Psoas muscle (tissue), 8 donors: ENCODE results near the gene THBS2. TPM values are rescaled to one million over a fixed set of nuclear protein-coding genes. Genes with fewer than 3 reads are reported as not detected.
"Not testable (repeated sequence)": the region's sequence is repeated elsewhere in the genome, so short reads cannot be mapped to it uniquely, and the experiment has no call there.

Source experiments
- ATAC-seq, 4 donors: fragments of 200-7000 bp; cut with Tn5 transposase; one replicate each; pipeline ENCODE4 v1.9.1; 2020; ENCODE audit warnings: moderate library complexity in 3 of 4, mild to moderate bottlenecking in 2 of 4
- DNase-seq, 2 donors: peaks; one replicate each; pipeline ENCODE4 v3.0.0-alpha.2; 2020
- H3K27ac ChIP-seq: fragments of 200-600 bp; one replicate; pipeline ENCODE4 v1.8.0; 2022
- H3K27me3 ChIP-seq, 3 donors: fragments of 200-600 bp in 1 of 3; one replicate each; pipeline versions ENCODE4 v1.6.1 to v1.8.0; 2013 to 2022; ENCODE audit warnings: low read length in 2 of 3, mild to moderate bottlenecking in 2 of 3, moderate library complexity in 1 of 3; ENCODE audit not compliant: insufficient read depth in 3 of 3
- H3K36me3 ChIP-seq, 2 donors: fragments of 200-600 bp in 1 of 2; one replicate each; pipeline versions ENCODE4 v1.6.1 to v1.8.0; 2013 to 2022; ENCODE audit warnings: low read depth in 1 of 2, mild to moderate bottlenecking in 1 of 2, moderate library complexity in 1 of 2; ENCODE audit not compliant: insufficient read depth in 1 of 2
- H3K4me1 ChIP-seq: fragments of 200-600 bp; one replicate; pipeline ENCODE4 v1.8.0; 2022
- H3K4me3 ChIP-seq: fragments of 200-600 bp; one replicate; pipeline ENCODE4 v1.8.0; 2022; ENCODE audit warnings: mild to moderate bottlenecking
- H3K9me3 ChIP-seq: fragments of 200-600 bp; one replicate; pipeline ENCODE4 v1.8.0; 2022
- CTCF ChIP-seq: fragments of 200-600 bp; IDR thresholded peaks from one replicate; pipeline ENCODE4 v1.8.0; 2022; ENCODE audit warnings: antibody characterized with exemption
- WGBS, 3 donors: extraction: QIAGEN DNeasy Blood & Tissue Kit; methylation state at CpG; one replicate each; pipeline versions ENCODE4 v1.1.6 to v1.1.7; 2013; 5-methylcytosine and 5-hydroxymethylcytosine counted together
- intact Hi-C, 2 donors: fragments of 100-400 bp; cut with DNase I; formaldehyde crosslinking; loops; one replicate each; pipeline versions ENCODE4 v1.11.0 to v1.14.2; 2022
- polyA plus RNA-seq, 3 donors: library from polyadenylated mRNA; stranded (reverse); fragments of 200-250 nt; gene quantifications; one replicate each; pipeline ENCODE4 v1.2.3, GENCODE V29; 2013
- total RNA-seq, 4 donors: library from RNA; stranded (reverse); fragmentation: NEBNext Ultra II Directional in 2 of 4; extraction: Animal tissue kit (Norgen Biotek cat#: 25700) in 2 of 4; gene quantifications; one replicate each; pipeline versions ENCODE4 v1.2.1 to v1.2.4, GENCODE V29; 2021 to 2023
- donor health status: healthy with polysubstance abuse.
- donor health status: DM: no; HTN: no; CAD: no; lungs with moderate emphysema.
- donor health status: Bipolar disorder and iron deficiency.
- donor health status: healthy.
- donor health status: DM: yes; HTN: yes; CAD: no.
- donor health status: DM: no; HTN: no; CAD: no.
- donor health status: DM: no; HTN: no; CAD: no.
- donor health status: DM: yes; HTN: yes; CAD: no.

Gene THBS2
- total and polyA plus RNA-seq, 7 donors, result 0.49 to 9.4 (median 1.6) TPM

- H3K27ac ChIP-seq, result no peak overlapping the region
- peaks cover 3% of the 10 kb centered on the region for H3K4me1 ChIP-seq
- TF ChIP-seq CTCF, result no peak
- H3K4me3 ChIP-seq, result no peak overlapping the region
- 72 to 76% (median 76%) methylated on average over 14 of the region's 14 CpGs for WGBS, 3 donors
- H3K27me3 ChIP-seq, result no peaks in the 10 kb centered on the region
- no peaks in the 10 kb centered on the region for H3K9me3 ChIP-seq
- intact Hi-C loops, result no loop called here
- DNase-seq (no peak), ATAC-seq (no peak)
- H3K36me3 ChIP-seq, result peaks cover 0 to 13% of the 10 kb centered on the region in 2 donors
Measured at GRCh38 chr6:169216830-169217229, 36.8 kb downstream of the THBS2 start.

DNA sequence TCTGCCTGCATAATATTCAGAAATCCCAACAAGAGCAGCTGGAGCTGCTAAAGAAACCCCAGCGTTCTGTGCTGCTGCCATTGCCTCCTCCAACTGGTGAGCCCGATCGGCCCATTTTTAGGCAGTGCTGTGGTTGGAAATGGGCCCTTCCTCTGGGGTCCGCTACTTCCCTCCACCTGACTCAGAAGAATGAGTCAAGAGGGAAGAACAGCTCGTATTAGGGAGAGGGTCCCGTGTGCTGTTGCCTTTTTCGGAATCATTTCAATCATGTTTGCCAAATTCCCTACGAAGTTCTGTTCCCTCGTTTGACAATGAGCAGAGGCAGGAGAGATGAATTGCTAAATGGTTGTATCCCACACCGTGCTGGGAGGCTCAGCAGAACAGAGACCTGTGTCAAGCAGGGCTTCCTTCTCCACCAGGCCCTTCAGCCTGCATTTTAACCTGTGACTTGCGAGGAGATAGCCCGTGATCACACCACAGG is 38.4 kb downstream of the THBS2 start:
- intact Hi-C loops, result no loop called here
- Histone ChIP-seq H3K27ac (peak overlapping the region; percentile 58), H3K9me3 (no peaks in the 10 kb centered on the region), H3K4me1 (peaks cover 3% of the 10 kb centered on the region), H3K4me3 (no peak overlapping the region), H3K36me3 (peaks cover 0 to 13% of the 10 kb centered on the region in 2 donors), H3K27me3 (no peaks in the 10 kb centered on the region)
- 55 to 64% (median 62%) methylated on average over 12 of the region's 12 CpGs for WGBS, 3 donors
- no peak for TF ChIP-seq CTCF
- DNase-seq (no peak), ATAC-seq (no peak)

GRCh38 chr6:169214789-169215188 is 38.9 kb downstream of the THBS2 start:
- intact Hi-C loops, DNase-seq, H3K4me3 ChIP-seq, H3K9me3 ChIP-seq, H3K27me3 ChIP-seq, H3K27ac ChIP-seq, H3K4me1 ChIP-seq: not testable (repeated sequence)
- WGBS, 3 donors, result 28 to 43% (median 31%) methylated on average over 3 of the region's 3 CpGs
- ATAC-seq, result peak; percentile 14 to 53 (median 30)
- peaks cover 0 to 13% of the 10 kb centered on the region in 2 donors for H3K36me3 ChIP-seq

GRCh38 chr6:169213814-169214520 is 39.7 kb downstream of the THBS2 start:
- DNase-seq, result no peak
- Histone ChIP-seq H3K27me3 (no peaks in the 10 kb centered on the region), H3K4me1 (peaks cover 3% of the 10 kb centered on the region), H3K36me3 (peaks cover 0 to 13% of the 10 kb centered on the region in 2 donors), H3K4me3 (peak overlapping the region; percentile 71), H3K9me3 (no peaks in the 10 kb centered on the region), H3K27ac (peak overlapping the region; percentile 76)
- 91 to 96% (median 93%) methylated on average over 27 of the region's 27 CpGs for WGBS, 3 donors
- TF ChIP-seq CTCF, result no peak
- ATAC-seq, result peak in 3 of 4 donors; percentile 16 to 23 (median 21)
- intact Hi-C loops, result no loop called here

DNA sequence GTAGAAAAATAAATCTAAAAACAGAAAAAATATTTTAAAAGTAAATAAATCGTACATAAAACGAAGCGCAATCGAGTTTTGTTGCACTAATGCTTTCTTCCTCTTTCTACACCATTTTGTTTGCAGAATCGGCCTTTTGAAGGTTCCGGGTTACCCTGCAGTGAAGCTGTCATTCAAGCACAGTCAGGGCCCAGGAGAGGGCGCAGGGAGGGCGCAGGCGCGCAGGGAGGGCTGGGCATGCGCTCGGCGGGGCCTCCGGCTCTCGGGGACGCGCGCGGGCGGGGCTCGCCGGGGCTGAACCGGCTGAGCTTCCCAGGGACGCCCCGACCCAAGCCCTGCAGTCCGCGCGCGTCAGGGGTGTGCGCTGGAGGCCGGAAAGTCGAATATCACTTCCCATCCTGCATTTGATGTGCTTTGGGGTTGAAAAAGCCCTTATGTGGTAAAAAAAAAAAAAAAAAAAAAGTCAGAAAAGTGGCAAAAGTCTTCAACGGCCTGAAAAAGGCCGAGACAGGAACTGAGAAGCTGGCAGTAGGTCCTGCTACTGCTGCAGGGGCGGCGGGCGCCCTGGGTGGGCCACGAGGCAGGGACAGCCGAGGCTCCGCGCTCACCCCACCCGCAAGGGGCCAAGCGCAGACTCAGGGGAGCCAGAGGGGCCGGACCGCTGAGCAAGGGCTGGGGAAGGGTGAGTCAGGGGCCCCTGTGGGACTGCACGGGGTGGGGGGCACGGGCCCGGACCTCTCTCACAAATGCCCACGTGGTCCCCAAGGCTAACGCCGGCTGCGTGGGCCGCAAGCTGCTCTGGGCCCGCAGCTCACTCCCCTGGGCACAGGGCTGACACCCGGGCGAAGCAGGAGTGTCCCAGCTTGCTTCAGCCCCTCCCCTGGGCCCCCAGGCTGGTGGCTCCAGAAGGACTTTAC is 40.5 kb downstream of the THBS2 start:
- intact Hi-C loops, result no loop called here
- DNase-seq, result peak; percentile 93 to 94
- peak; percentile 41 for TF ChIP-seq CTCF

More for the DNA sequence above, 40.5 kb downstream of the THBS2 start:
- H3K27me3 ChIP-seq, result no peaks in the 10 kb centered on the region
- peaks cover 0 to 13% of the 10 kb centered on the region in 2 donors for H3K36me3 ChIP-seq
- peak; percentile 98 to 100 (median 98) for ATAC-seq
- H3K27ac ChIP-seq, result peak overlapping the region; percentile 76
- peaks cover 3% of the 10 kb centered on the region for H3K4me1 ChIP-seq
- WGBS, 3 donors, result 21 to 26% (median 25%) methylated on average over 53 to 56 of the region's 56 CpGs
- peak overlapping the region; percentile 71 for H3K4me3 ChIP-seq
- H3K9me3 ChIP-seq, result no peaks in the 10 kb centered on the region
